Left kidney (tissue), 2 donors: ENCODE results near the gene CLDN1. TPM values are rescaled to one million over a fixed set of nuclear protein-coding genes. Genes with fewer than 3 reads are reported as not detected.
"Not testable (repeated sequence)": the region's sequence is repeated elsewhere in the genome, so short reads cannot be mapped to it uniquely, and the experiment has no call there.

Source experiments
- DNase-seq: peaks from one replicate; pipeline ENCODE4 v3.0.0-alpha.2; 2013
- polyA plus RNA-seq: library from polyadenylated mRNA; unstranded; fragments of 120-200 nt; gene quantifications from one replicate; pipeline ENCODE4 v1.2.1, GENCODE V29; 2013; ENCODE audit not compliant: insufficient read length

Gene CLDN1
- polyA plus RNA-seq, 1 donor, result 58.2 TPM

DNA sequence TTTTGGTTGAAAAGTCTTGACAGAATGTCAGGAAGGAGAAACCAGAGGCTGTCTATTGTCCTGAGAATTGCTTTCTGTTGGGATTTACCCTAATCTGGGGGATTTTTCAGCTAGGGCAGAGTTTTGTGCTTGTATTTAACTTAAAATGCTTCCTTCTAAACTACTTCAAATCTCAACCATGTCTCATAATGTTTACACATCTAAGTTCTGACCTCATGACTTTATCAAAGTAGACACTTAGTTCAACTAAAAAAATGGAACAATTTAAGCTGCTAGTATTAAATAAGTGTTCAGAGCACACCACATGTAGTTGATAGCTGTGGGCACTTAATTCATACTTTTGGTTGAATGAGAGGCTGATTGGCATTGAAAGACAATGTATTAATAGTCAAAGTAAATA is 28.2 kb downstream of the CLDN1 start:
- DNase-seq, result no peak

DNA sequence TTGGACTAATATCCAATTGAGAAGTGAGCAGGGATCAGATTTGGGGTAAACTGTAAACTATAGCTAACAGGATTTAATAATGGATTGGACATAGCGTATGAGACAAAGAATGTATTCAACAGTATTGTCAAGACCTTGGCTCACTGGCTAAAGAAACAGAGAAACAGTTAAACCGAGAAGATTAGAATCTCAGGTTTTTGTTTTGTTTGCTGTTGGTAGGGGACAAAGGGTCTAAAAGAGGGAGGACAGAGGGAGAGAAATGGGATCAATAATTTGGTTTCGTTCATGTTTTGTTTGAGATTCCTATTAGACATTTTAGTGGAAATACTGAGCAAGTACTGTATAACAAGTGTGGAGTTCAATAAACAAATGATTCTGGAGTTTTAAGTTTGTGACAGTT is 28.6 kb downstream of the CLDN1 start:
- no peak for DNase-seq

DNA sequence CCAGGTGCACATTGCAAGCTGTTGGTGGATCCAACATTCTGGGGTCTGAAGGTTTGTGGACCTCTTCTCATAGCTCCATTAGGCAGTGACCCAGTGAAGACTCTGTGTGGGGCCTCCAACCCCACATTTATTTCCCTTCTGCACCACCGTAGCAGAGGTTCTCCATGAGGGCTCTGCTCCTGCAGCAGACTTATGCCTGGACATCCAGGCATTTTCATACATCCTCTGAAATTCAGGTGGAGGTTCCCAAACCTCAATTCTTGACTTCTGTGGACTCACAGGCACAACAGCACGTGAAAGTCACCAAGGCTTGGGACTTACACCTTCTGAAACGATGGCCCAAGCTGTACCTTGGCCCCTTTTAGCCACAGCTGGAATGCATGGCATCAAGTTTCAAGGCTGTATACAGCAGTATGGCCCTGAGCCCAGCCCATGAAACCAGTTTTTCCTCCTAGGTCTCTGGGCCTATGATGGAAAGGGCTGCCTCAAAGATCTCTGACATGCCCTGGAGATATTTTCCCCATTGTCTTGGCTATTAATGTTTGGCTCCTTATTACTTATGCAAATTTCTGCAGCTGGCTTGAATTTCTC is 30.2 kb downstream of the CLDN1 start:
- DNase-seq, result no peak

DNA sequence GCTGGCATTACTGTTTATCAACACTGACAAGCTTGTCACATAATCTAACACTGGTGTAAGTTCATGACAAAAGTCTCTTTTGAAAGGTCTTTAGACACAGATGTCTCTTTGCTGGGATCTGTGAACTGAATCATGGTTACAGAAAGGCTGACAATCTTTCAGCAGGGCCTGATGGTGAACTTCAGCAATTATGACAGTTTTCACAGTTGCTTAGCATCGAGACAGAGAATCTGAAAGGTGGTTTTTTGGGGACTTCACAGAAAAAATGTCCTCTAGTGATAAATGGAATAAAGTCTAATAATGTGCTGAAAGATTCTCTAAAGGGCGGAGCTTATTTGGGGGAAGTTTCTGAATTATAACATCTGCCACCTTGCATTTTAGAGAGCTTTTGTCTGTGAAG is 32.3 kb downstream of the CLDN1 start:
- DNase-seq, result no peak

DNA sequence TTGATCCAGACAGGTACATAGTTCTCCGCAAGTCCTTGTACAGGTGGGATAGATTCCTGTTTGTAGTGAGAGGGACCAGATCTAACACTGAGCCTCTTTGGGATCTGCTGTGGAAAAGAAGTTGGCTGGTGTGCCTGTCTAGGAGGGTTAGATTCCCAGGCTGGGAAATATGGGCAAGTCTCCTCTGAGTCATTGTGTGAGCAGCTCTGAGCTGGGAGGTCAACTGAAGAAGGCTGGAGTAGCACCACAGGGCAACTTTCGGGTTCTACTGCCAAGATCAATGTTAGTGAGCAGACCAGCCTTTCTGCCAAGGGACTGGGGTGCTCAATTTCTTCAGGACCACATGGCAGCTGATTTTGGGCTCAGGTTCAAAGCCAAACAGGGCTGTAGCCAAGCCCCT is 33.4 kb downstream of the CLDN1 start:
- DNase-seq, result no peak

DNA sequence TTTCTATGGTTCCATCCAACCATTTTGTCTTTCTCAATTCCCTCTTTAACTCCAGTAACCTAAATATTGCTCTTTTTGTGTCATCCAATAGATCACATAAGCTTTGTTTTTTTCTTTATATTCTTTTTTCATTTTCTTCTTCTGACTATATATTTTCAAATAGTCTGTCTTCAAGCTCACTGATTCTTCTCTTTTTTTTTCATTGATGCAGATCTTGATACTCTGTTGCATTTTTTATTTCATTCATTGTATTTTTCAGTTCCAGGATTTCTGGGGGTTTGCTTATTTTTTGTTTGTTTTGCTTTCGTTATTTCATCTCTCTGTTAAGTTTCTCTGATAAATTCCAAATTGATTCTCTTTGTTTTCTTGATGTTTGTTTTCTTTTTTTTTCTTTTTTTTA is 36.2 kb downstream of the CLDN1 start:
- no peak for DNase-seq

DNA sequence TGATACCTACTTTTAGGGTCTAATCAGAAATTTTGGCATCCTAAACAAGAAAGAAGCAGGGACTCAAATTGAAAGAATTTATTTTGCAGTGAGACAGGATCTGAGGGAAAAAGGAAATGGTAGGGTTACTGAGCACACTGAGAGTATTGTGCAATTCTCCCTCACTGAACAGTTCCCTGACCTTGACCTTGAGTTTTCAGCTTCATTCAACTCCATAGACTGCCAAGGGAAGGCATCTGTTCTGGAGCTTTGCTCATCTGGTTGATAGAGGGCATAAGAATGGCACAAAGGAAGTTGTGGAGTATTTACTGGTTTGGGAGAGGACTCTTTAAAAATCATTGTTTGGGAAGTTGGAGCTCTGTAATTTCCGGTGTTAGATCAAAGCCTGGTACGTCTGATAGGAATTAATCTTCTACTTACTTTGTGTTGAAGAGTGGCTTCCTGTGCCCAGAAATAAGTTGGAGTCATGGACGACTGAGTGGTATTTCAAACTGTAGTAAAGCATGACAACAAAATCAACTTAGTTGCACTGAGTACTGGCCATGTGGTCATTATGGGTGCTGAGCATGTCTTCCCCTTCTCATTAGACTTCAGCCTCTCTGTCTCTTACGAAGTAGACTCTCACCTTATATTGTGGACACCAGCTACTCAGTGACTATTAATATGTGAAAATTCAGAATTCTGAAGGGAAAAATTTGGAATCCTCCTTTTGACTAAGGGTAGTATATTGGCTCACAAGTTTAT is 40.8 kb downstream of the CLDN1 start:
- DNase-seq, result no peak

DNA sequence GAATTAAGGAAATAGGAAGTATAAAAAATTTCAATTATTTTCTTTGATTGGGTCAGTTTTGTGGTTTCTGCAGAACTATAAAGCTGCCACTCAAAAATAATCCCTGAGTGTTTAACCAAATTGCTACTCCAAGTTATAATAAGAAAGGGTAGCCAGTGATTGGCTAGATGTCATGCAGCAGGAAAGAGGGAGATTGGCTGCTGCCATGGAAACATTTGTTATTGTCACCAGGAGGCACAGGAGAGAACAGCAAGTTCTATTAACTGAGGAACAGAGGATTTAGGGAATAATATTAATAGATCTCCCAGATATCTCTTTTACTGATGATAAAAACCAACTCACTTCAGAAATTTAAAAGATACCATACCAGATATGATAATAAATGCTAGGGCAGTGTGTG is 42.6 kb downstream of the CLDN1 start:
- DNase-seq, result no peak

DNA sequence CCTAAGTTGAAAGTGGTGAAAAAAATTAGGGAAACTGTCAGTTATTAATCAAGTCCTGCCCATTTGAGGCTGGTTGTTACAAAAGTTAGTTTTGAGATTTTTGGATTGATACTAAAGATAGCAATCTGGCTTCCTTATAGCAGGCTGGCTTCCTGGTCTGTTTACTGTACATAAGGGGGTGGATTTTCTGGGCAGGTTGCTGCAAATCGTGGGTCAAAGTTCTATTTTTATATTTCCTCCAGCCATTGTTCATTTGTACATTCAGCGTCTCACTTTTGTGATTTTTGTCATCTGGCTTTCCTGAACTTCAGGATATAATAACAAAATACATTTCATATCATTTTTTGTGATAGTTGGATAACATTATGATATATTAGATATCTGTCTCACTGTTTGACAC is 49.5 kb downstream of the CLDN1 start:
- no peak for DNase-seq

DNA sequence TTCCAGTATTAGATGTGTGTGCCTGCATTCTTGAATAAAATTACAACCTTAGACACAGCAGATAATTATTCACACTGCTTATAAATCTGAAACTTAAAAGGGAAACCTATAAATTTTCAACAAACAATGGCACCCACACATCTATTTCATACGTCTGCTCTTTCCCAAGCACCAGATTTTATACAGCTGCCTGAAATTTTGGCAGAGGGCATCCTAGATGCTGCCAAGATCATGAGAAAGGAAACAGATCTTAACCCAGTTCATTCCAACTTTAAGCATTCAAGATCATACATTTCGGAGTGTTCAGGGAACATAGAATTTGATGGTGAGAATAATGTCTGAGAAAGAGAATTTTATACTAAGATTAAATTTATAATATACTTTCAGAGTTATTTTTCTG is 53.1 kb downstream of the CLDN1 start:
- no peak for DNase-seq

DNA sequence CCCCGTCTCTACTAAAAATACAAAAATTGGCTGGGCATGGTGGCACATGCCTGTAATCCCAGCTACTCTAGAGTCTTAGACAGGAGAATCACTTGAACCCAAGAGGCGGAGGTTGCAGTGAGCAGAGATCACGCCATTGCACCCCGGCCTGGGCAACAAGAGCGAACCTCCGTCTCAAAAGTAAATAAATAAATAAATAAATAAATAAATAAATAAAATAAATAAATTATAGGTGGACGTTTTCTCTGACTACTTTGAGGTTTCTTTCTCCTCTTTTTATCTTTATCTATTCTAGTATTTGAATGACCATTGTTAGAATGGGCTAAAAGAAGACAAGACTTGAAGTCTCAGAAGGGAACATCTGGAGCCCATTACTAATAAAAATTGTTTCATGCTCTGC is 54.8 kb downstream of the CLDN1 start:
- not testable (repeated sequence) for DNase-seq

DNA sequence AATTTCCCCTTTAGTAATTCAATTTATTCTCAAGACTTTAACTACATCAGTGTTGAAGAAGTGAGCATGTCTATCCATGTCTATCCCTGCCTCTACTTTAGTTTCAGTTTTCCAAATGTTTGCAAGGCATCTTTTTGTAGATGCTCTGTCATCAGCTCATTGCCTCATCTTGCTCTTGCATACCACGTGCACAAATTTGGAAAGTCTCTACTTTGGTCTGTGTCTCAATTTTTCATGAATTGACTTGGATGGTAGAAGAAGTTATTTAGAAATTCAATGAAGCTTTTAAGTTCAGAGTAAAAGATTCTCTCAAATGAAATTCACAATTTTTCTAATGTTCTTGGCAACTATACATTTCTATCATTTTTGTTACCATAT is 55.3 kb downstream of the CLDN1 start:
- DNase-seq, result no peak

DNA sequence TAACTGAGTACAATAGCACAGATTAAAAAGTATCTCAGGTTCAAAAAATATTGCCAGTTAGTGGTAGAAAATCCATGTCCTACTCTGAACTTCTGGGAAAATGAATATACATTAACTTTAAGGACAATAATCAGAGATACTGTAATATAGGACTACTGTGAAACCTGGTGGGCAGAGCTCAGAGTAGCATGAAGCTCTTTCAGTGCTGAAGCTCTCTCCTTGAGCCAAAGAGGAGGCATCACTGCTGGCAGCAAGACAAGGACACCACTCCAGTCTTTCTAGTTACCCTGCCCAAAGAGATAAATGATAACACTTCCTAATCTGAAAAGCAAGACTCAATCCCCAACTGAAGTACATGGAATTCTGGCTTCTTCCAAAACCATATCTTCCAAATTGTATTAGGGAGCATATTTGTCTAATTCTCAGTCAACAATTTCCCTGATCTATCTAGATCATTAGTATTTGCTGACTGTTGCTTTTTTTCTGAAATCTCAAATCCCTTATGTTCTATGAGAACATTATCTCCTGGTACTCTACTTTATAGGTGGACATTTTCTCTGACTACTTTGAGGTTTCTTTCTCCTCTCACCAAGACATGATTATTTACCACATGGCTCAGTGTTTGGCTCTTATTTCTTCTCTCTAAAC is 55.9 kb downstream of the CLDN1 start:
- DNase-seq, result no peak

DNA sequence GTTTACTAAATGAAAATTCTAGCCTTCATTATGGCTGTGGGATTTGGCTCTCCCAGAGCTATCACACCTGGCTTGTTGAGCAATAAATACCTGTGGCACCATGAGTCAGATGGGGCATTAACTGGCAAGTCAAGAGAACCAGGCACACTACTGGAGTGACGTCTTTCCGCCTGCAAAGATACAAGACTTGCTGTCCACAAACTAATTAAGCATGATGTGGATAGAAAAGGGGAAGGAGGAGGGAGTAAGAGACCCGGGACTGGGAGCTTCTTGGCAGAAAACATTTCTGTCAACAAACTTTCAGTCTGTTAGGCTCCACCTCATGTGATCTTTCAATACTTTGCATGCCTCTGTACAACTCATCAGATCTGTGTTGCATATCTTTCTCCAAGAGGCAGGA is 56.5 kb downstream of the CLDN1 start:
- no peak for DNase-seq

DNA sequence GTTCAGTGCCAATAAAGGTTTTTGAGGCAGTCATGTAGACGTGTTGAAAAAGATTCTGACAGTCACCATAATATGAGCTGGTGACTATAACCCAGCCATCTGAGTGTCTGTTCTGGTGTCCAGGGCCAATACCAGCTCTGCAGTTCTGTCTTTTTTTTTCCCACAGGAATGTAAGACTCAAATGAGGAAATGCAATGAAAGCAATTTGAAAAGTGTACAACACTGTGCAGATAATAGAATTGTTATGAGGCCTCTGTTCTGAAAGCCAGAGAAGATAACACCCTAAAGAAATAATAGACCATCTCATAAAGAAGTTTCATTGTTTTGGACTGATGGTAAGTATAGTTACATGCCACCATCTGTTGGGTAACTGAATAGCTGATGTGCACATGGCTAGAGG is 57.1 kb downstream of the CLDN1 start:
- DNase-seq, result no peak

DNA sequence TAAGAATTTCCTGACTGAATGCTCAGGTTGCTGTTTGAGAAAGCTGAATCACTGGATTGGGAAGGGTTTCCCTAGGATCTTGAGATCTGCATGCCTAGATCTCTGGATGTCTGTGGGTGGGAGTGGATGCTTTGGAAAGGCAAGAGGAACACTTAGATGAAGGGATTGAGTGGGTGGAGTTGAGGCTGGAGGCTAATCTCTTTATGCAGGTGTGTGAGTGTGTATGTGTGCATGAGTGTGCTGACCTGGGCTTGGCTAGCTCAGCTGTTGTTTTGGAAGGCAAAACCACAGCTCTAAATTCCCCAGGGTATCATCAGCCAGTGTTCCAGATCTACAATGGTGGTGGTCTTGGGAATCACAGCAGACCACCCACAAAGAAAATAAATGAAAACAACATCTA is 60.5 kb downstream of the CLDN1 start:
- no peak for DNase-seq

DNA sequence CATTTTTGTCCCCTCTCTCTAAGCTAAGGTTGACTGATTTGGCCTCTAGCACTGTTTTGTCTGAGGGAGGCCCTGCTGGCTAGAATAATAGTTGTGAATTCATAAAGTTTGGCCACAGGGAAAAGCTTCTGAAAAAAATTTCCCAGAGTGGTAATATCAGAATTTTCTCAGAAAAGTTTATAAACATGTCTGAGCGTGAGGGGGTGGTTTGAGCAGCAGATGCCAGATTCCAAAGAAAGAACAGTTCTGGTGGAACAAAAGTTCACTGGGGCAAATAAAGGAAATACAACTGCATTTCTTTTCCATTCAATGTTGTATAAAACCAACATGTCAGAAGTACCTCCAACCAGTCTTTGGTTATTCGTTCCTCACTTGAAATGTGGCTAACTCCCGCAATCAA is 61.2 kb downstream of the CLDN1 start:
- DNase-seq, result no peak

DNA sequence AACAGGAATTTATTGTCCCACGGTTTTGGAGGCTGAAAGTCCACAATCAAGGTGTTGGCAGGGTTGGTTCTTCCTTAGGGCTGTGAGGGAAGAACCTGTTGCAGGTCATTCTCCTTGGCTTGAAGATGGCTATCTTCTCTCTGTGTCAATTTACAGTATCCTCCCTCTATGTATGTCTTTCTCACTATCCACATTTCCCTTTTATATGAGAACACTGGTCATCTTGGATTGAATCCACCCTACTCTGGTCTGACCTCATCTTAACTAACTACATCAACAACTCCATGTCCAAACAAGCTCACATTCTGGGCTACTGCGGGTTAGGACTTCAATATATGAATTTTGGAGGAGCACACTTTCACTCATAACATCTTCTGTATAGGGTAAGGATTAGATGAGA is 61.9 kb downstream of the CLDN1 start:
- DNase-seq, result no peak

DNA sequence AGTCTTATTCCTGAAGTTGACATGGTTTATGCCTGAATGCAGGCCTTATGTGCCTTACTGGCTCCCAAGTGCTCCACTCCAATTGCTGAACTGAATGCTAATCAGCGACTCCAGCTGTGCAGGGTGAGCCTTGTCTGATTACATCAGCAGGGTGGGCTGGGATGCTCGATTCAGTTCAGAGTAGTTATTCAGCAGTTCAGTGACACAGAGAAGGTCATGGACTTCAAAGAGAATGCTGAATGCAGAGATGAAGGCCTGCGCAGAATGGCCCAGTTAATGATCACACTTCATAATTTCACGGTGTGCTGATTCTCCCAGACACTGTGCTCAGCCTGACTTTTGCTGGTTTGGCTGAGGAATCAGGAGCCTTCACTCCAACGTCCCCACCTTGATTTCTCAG is 63.6 kb downstream of the CLDN1 start:
- DNase-seq, result peak; percentile 39
